BLaER1 (cell line): ENCODE measurements around the gene GLB1L.
"Not testable (repeated sequence)": the region's sequence is repeated elsewhere in the genome, so short reads cannot be mapped to it uniquely, and the experiment has no call there.

Experiments
- H3K27ac ChIP-seq: shearing (Covaris generic); formaldehyde crosslinking; 2 replicates; pipeline ENCODE4 v1.8.1; 2022
- H3K27me3 ChIP-seq: shearing (Covaris generic); formaldehyde crosslinking; 2 replicates; pipeline ENCODE4 v1.8.1; 2022
- H3K36me3 ChIP-seq: shearing (Covaris generic); formaldehyde crosslinking; 2 replicates; pipeline ENCODE4 v1.8.1; 2022
- H3K4me1 ChIP-seq: shearing (Covaris generic); formaldehyde crosslinking; 2 replicates; pipeline ENCODE4 v1.8.1; 2022
- H3K4me2 ChIP-seq: shearing (Covaris generic); formaldehyde crosslinking; 2 replicates; pipeline ENCODE4 v1.8.1; 2022
- H3K4me3 ChIP-seq: shearing (Covaris generic); formaldehyde crosslinking; 2 replicates; pipeline ENCODE4 v1.8.1; 2022
- H3K9ac ChIP-seq: shearing (Covaris generic); formaldehyde crosslinking; 2 replicates; pipeline ENCODE4 v1.8.1; 2022
- H3K9me3 ChIP-seq: shearing (Covaris generic); formaldehyde crosslinking; 2 replicates; pipeline ENCODE4 v1.8.1; 2022
- H4K20me1 ChIP-seq: shearing (Covaris generic); formaldehyde crosslinking; 2 replicates; pipeline ENCODE4 v1.8.1; 2022
- Cebpa-rat ChIP-seq: shearing (Covaris generic); IDR thresholded peaks from 2 replicates; pipeline ENCODE4 v1.8.1; 2022

GLB1L gene

GRCh38 chr2:219289195-219289536 lies 43.9 kb upstream of the GLB1L start:
- Histone ChIP-seq H3K27ac (no peak overlapping the region), H3K27me3 (no peaks in the 10 kb centered on the region), H3K4me1 (peaks cover 42% of the 10 kb centered on the region), H3K9me3 (no peaks in the 10 kb centered on the region), H3K36me3 (peaks cover 8% of the 10 kb centered on the region; the same call in 1 of the 2 replicates), H3K4me3 (no peak overlapping the region), H4K20me1 (peaks cover 11% of the 10 kb centered on the region; the same call in 1 of the 2 replicates), H3K4me2 (no peak overlapping the region), H3K9ac (no peak overlapping the region)
- TF ChIP-seq Cebpa-rat = no peak

- Histone ChIP-seq H3K36me3 (peaks cover 9% of the 10 kb centered on the region; the same call in 1 of the 2 replicates), H3K27ac (peak overlapping the region; percentile 9; the same call in 1 of the 2 replicates), H4K20me1 (peaks cover 16% of the 10 kb centered on the region; the same call in 1 of the 2 replicates), H3K4me1 (peaks cover 51% of the 10 kb centered on the region), H3K27me3 (no peaks in the 10 kb centered on the region), H3K9me3 (no peaks in the 10 kb centered on the region), H3K9ac (0 out of 2 replicates have a peak overlapping the region, but pooled peaks have one; percentile 38), H3K4me2 (no peak overlapping the region), H3K4me3 (no peak overlapping the region)
- TF ChIP-seq Cebpa-rat = no peak
These were observed 42.5 kb upstream of the GLB1L start for GRCh38 chr2:219287580-219288265.

GRCh38 chr2:219287116-219287440 lies 41.8 kb upstream of the GLB1L start:
- not testable (repeated sequence) for H3K27me3 ChIP-seq, H3K4me3 ChIP-seq, H3K4me2 ChIP-seq, H3K9me3 ChIP-seq, H3K36me3 ChIP-seq, H3K9ac ChIP-seq, H3K27ac ChIP-seq
- H4K20me1 ChIP-seq = peaks cover 23% of the 10 kb centered on the region; the same call in 1 of the 2 replicates
- H3K4me1 ChIP-seq = peaks cover 57% of the 10 kb centered on the region

- no peak for TF ChIP-seq Cebpa-rat
- no peak overlapping the region for H3K27ac ChIP-seq
- peak overlapping the region; percentile 42; the same call in 1 of the 2 replicates for H3K4me2 ChIP-seq
These were observed 41.3 kb upstream of the GLB1L start for GRCh38 chr2:219286436-219287115.

GRCh38 chr2:219285894-219286425 lies 40.7 kb upstream of the GLB1L start:
- Histone ChIP-seq H3K9ac (peak overlapping the region; percentile 17), H4K20me1 (peaks cover 30% of the 10 kb centered on the region; the same call in 1 of the 2 replicates), H3K4me3 (peak overlapping the region; percentile 25), H3K9me3 (no peaks in the 10 kb centered on the region), H3K27me3 (no peaks in the 10 kb centered on the region), H3K36me3 (peaks cover 9% of the 10 kb centered on the region; the same call in 1 of the 2 replicates), H3K27ac (peak overlapping the region; percentile 28; the same call in 1 of the 2 replicates), H3K4me1 (peaks cover 68% of the 10 kb centered on the region), H3K4me2 (peak overlapping the region; percentile 99)
- TF ChIP-seq Cebpa-rat = no peak

More at GRCh38 chr2:219286436-219287115, 41.3 kb upstream of the GLB1L start:
- H4K20me1 ChIP-seq = peaks cover 28% of the 10 kb centered on the region; the same call in 1 of the 2 replicates
- H3K4me3 ChIP-seq = no peak overlapping the region
- H3K4me1 ChIP-seq = peaks cover 62% of the 10 kb centered on the region
- no peaks in the 10 kb centered on the region for H3K27me3 ChIP-seq
- no peak overlapping the region for H3K9ac ChIP-seq
- H3K9me3 ChIP-seq = no peaks in the 10 kb centered on the region
- peaks cover 9% of the 10 kb centered on the region; the same call in 1 of the 2 replicates for H3K36me3 ChIP-seq

GRCh38 chr2:219285373-219285735 lies 40.1 kb upstream of the GLB1L start:
- H3K9me3 ChIP-seq = no peaks in the 10 kb centered on the region
- peaks cover 30% of the 10 kb centered on the region; the same call in 1 of the 2 replicates for H4K20me1 ChIP-seq
- peak overlapping the region; percentile 28; the same call in 1 of the 2 replicates for H3K27ac ChIP-seq
- peaks cover 9% of the 10 kb centered on the region; the same call in 1 of the 2 replicates for H3K36me3 ChIP-seq
- TF ChIP-seq Cebpa-rat = no peak
- H3K4me3 ChIP-seq = peak overlapping the region; percentile 25
- H3K4me2 ChIP-seq = peak overlapping the region; percentile 99
- H3K4me1 ChIP-seq = peaks cover 74% of the 10 kb centered on the region
- H3K9ac ChIP-seq = peak overlapping the region; percentile 17
- H3K27me3 ChIP-seq = no peaks in the 10 kb centered on the region

GRCh38 chr2:219284501-219285372 lies 39.5 kb upstream of the GLB1L start:
- H3K4me2 ChIP-seq = peak overlapping the region; percentile 99
- H3K36me3 ChIP-seq = peaks cover 9% of the 10 kb centered on the region; the same call in 1 of the 2 replicates
- H3K9me3 ChIP-seq = no peaks in the 10 kb centered on the region
- H3K4me1 ChIP-seq = peaks cover 76% of the 10 kb centered on the region
- H3K9ac ChIP-seq = peak overlapping the region; percentile 17; the same call in 1 of the 2 replicates
- H4K20me1 ChIP-seq = peaks cover 30% of the 10 kb centered on the region; the same call in 1 of the 2 replicates
- peak overlapping the region; percentile 28; the same call in 1 of the 2 replicates for H3K27ac ChIP-seq
- no peak for TF ChIP-seq Cebpa-rat
- no peaks in the 10 kb centered on the region for H3K27me3 ChIP-seq
- H3K4me3 ChIP-seq = no peak overlapping the region

- Histone ChIP-seq H3K9ac (peak overlapping the region; percentile 61), H3K9me3 (no peaks in the 10 kb centered on the region), H3K4me1 (peaks cover 87% of the 10 kb centered on the region), H3K4me2 (peak overlapping the region; percentile 99), H3K36me3 (peaks cover 9% of the 10 kb centered on the region; the same call in 1 of the 2 replicates), H3K4me3 (0 out of 2 replicates have a peak overlapping the region, but pooled peaks have one; percentile 18), H4K20me1 (peaks cover 30% of the 10 kb centered on the region; the same call in 1 of the 2 replicates), H3K27ac (peak overlapping the region; percentile 53), H3K27me3 (no peaks in the 10 kb centered on the region)
- no peak for TF ChIP-seq Cebpa-rat
These were observed 37.8 kb upstream of the GLB1L start for GRCh38 chr2:219282943-219283581.
